B cell (primary cell): Measurements from ENCODE around the gene TMPRSS13. TPM values are rescaled to one million over a fixed set of nuclear protein-coding genes. Genes with fewer than 3 reads are reported as not detected.
A peak's percentile ranks its signal among the peaks of the same experiment; 100 is the strongest.

Source experiments
- ATAC-seq: fragments of 200-7000 bp; cut with Tn5 transposase; one replicate; pipeline ENCODE4 v1.10.0; 2021; ENCODE audit warnings: low read depth, mild to moderate bottlenecking, moderate number of reproducible peaks, moderate library complexity
- CTCF ChIA-PET: fragments of 350-600 bp; sonication (Branson Sonifier 250); formaldehyde crosslinking; loops from one replicate; lab custom pipeline; 2021; ENCODE audit warnings: antibody characterized with exemption, inconsistent platforms; lab: Charles Lee
- POLR2A ChIA-PET: fragments of 350-600 bp; sonication (Branson Sonifier 250); formaldehyde crosslinking; loops from one replicate; lab custom pipeline; 2021; ENCODE audit warnings: antibody characterized with exemption; lab: Charles Lee
- DNase-seq: peaks from one replicate; pipeline ENCODE4 v3.0.0; 2013
- H2AFZ ChIP-seq: 2 replicates; pipeline ENCODE4 v1.6.1; 2012; ENCODE audit warnings: mild to moderate bottlenecking, low read depth, low read length; ENCODE audit not compliant: insufficient read depth, poor library complexity, severe bottlenecking
- H3K27ac ChIP-seq, 2 donors: 1 replicate in 1 of 2; 2 replicates in 1 of 2; pipeline ENCODE4 v1.5.1; 2012 to 2013; ENCODE audit warnings: low read length in 2 of 2, mild to moderate bottlenecking in 2 of 2, moderate library complexity in 1 of 2
- H3K27me3 ChIP-seq, 4 experiments: fragments of 200-600 bp in 1 of 4; sonication (generic) in 1 of 4; replicated peaks in 1 of 4; 1 replicate in 2 of 4; 2 replicates in 2 of 4; pipeline versions ENCODE4 v1.6.1 to v1.7.0; 2013 to 2016; ENCODE audit warnings: low read length in 3 of 4, mild to moderate bottlenecking in 2 of 4, mixed read lengths in 1 of 4, moderate library complexity in 1 of 4; ENCODE audit not compliant: insufficient read depth in 4 of 4, control insufficient read depth in 3 of 4; ENCODE audit errors: control extremely low read depth in 1 of 4
- H3K36me3 ChIP-seq, 2 experiments: replicated peaks in 1 of 2; 1 replicate in 1 of 2; 2 replicates in 1 of 2; pipeline versions ENCODE4 v1.6.1 to v1.7.1; 2013; ENCODE audit warnings: low read length in 1 of 2; ENCODE audit not compliant: insufficient read depth in 2 of 2, control insufficient read depth in 1 of 2; ENCODE audit errors: control extremely low read depth in 1 of 2, extremely low read depth in 1 of 2
- H3K4me1 ChIP-seq, 2 donors: fragments of 200-600 bp in 1 of 2; sonication (generic) in 1 of 2; 1 replicate in 1 of 2; 2 replicates in 1 of 2; pipeline versions ENCODE4 v1.5.1 to v1.6.1; 2013 to 2017; ENCODE audit warnings: low read length in 2 of 2; ENCODE audit not compliant: control insufficient read depth in 2 of 2, insufficient read depth in 2 of 2
- H3K4me2 ChIP-seq: replicated peaks from 2 replicates; pipeline ENCODE3; 2012; ENCODE audit warnings: mild to moderate bottlenecking, low read depth, low read length; ENCODE audit not compliant: poor library complexity, severe bottlenecking
- H3K4me3 ChIP-seq, 5 experiments: fragments of 200-600 bp in 1 of 5; sonication (generic) in 1 of 5; 1 replicate in 3 of 5; 2 replicates in 2 of 5; pipeline versions ENCODE4 v1.5.1 to v1.7.0; 2011 to 2016; ENCODE audit warnings: low read length in 4 of 5, mild to moderate bottlenecking in 4 of 5, low read depth in 2 of 5, control low read depth in 1 of 5, moderate library complexity in 1 of 5; ENCODE audit not compliant: insufficient read depth in 1 of 5; ENCODE audit errors: control extremely low read depth in 1 of 5, extremely low read depth in 1 of 5
- H3K79me2 ChIP-seq: fragments of 200-600 bp; sonication (generic); one replicate; pipeline ENCODE4 v1.6.0; 2016; ENCODE audit warnings: low read length; ENCODE audit not compliant: control insufficient read depth, insufficient read depth
- H3K9ac ChIP-seq: fragments of 200-600 bp; sonication (generic); 2 replicates; pipeline ENCODE4 v1.6.1; 2017; ENCODE audit warnings: mild to moderate bottlenecking, low read length, moderate library complexity
- H3K9me3 ChIP-seq, 3 donors: one replicate each; pipeline versions ENCODE4 v1.6.1 to v1.7.1; 2013; ENCODE audit warnings: low read length in 2 of 3; ENCODE audit not compliant: control insufficient read depth in 2 of 3, insufficient read depth in 1 of 3; ENCODE audit errors: control extremely low read depth in 1 of 3
- H4K20me1 ChIP-seq: 2 replicates; pipeline ENCODE4 v1.6.0; 2012; ENCODE audit warnings: mild to moderate bottlenecking, low read length; ENCODE audit not compliant: insufficient read depth, control insufficient read depth, poor library complexity, severe bottlenecking
- H3K27ac Mint-ChIP-seq: one replicate; pipeline ENCODE4 v1.8.0; 2021; ENCODE audit warnings: mixed read lengths
- H3K27me3 Mint-ChIP-seq: one replicate; pipeline ENCODE4 v1.8.0; 2021; ENCODE audit warnings: mixed read lengths
- H3K4me1 Mint-ChIP-seq: one replicate; pipeline ENCODE4 v1.8.0; 2021; ENCODE audit warnings: mixed read lengths
- H3K4me3 Mint-ChIP-seq: one replicate; pipeline ENCODE4 v1.8.0; 2021; ENCODE audit warnings: mixed read lengths
- H3K9me3 Mint-ChIP-seq: one replicate; pipeline ENCODE4 v1.8.0; 2022; ENCODE audit warnings: mixed read lengths; ENCODE audit not compliant: insufficient read depth
- CTCF ChIP-seq: fragments of 200-600 bp; IDR thresholded peaks from one replicate; pipeline ENCODE4 v1.8.0; 2022; ENCODE audit warnings: antibody characterized with exemption, mild to moderate bottlenecking
- EZH2 ChIP-seq: IDR thresholded peaks from 2 replicates; pipeline ENCODE4 v1.6.1; 2012; ENCODE audit warnings: borderline replicate concordance, low read depth, mild to moderate bottlenecking, moderate library complexity, low read length; ENCODE audit not compliant: insufficient read depth, poor library complexity, severe bottlenecking
- WGBS: methylation state at CpG from one replicate; pipeline ENCODE4 v1.1.5; 2013; ENCODE audit warnings: missing lambda C conversion rate; ENCODE audit not compliant: insufficient coverage; 5-methylcytosine and 5-hydroxymethylcytosine counted together
- intact Hi-C: fragments of 100-400 bp; cut with micrococcal nuclease; formaldehyde crosslinking; loops from one replicate; pipeline ENCODE4 v1.10.0; 2022
- polyA plus RNA-seq: library from polyadenylated mRNA; depleted of rRNA; stranded (reverse); fragments of >200 nt; gene quantifications from 2 replicates; pipeline ENCODE4 v1.2.3, GENCODE V29; 2012
- total RNA-seq, 2 donors: library from RNA; stranded (reverse); fragments of 120-200 nt in 1 of 2; gene quantifications; 1 replicate in 1 of 2; 2 replicates in 1 of 2; pipeline versions ENCODE4 v1.2.3 to v1.2.4, GENCODE V29; 2013 to 2022

Gene TMPRSS13
- total and polyA plus RNA-seq, 2 donors (not counting 1 experiment from before 2014, with no cell fraction given), result 2.4 to 8.0 TPM

- no peak overlapping the region for H3K27ac Mint-ChIP-seq
- DNase-seq (no peak), ATAC-seq (no peak)
- WGBS, result 89% methylated on average over 18 of the region's 20 CpGs
- H3K4me1 Mint-ChIP-seq, result peaks cover 5% of the 10 kb centered on the region
- H2AFZ ChIP-seq, result no peak overlapping the region
- no peaks in the 10 kb centered on the region for H3K36me3 ChIP-seq
- no peaks in the 10 kb centered on the region for H4K20me1 ChIP-seq
- H3K4me1 ChIP-seq, result no peaks in the 10 kb centered on the region
- POLR2A ChIA-PET, result no interaction called here
- H3K9ac ChIP-seq, result no peak overlapping the region
- no peaks in the 10 kb centered on the region for H3K9me3 Mint-ChIP-seq
- intact Hi-C loops, result no loop called here
- H3K27me3 Mint-ChIP-seq, result peaks cover 12% of the 10 kb centered on the region
- H3K4me3 Mint-ChIP-seq, result no peak overlapping the region
- TF ChIP-seq EZH2, result no peak
- no peak for TF ChIP-seq CTCF
- peaks cover 0 to 5% (median 0%) of the 10 kb centered on the region in 4 experiments for H3K27me3 ChIP-seq
- no peaks in the 10 kb centered on the region for H3K9me3 ChIP-seq
- no peak overlapping the region for H3K4me3 ChIP-seq
- H3K79me2 ChIP-seq, result no peaks in the 10 kb centered on the region
- H3K4me2 ChIP-seq, result no peak overlapping the region
- CTCF ChIA-PET, result no interaction called here
- H3K27ac ChIP-seq, result no peak overlapping the region
These were observed 19.4 kb downstream of the TMPRSS13 start for GRCh38 chr11:117909611-117910382.

GRCh38 chr11:117908959-117909610, 20.1 kb downstream of the TMPRSS13 start:
- WGBS, result 77% methylated on average over 4 of the region's 4 CpGs

More at GRCh38 chr11:117908959-117909610, 20.1 kb downstream of the TMPRSS13 start:
- Mint-ChIP-seq H3K4me3 (no peak overlapping the region), H3K27me3 (peaks cover 12% of the 10 kb centered on the region), H3K9me3 (no peaks in the 10 kb centered on the region), H3K4me1 (peaks cover 5% of the 10 kb centered on the region), H3K27ac (peak overlapping the region; percentile 3)
- H3K4me3 ChIP-seq, result no peak overlapping the region
- H3K27ac ChIP-seq, result no peak overlapping the region
- ChIA-PET CTCF (no interaction called here), POLR2A (no interaction called here)
- H4K20me1 ChIP-seq, result no peaks in the 10 kb centered on the region
- H3K27me3 ChIP-seq, result peaks cover 0 to 5% (median 0%) of the 10 kb centered on the region in 4 experiments
- DNase-seq (no peak), ATAC-seq (no peak)
- no peak overlapping the region for H3K4me2 ChIP-seq
- no peaks in the 10 kb centered on the region for H3K4me1 ChIP-seq
- intact Hi-C loops, result no loop called here
- no peaks in the 10 kb centered on the region for H3K36me3 ChIP-seq
- no peak overlapping the region for H2AFZ ChIP-seq
- H3K79me2 ChIP-seq, result no peaks in the 10 kb centered on the region
- TF ChIP-seq CTCF (no peak), EZH2 (no peak)
- no peaks in the 10 kb centered on the region for H3K9me3 ChIP-seq
- H3K9ac ChIP-seq, result no peak overlapping the region
